DMS79 (cell line): ENCODE results near the gene PF4V1.

Experiments used
- DNase-seq: peaks from one replicate; lab custom pipeline; 2025; lab: John Stamatoyannopoulos, UW

Gene PF4V1

GRCh38 chr4:73853246-73853704 is at the start of gene PF4V1:
TSS of gene PF4V1 (plus strand) at chr4:73853296. CDS start at chr4:73853363, 67 bp downstream.
- DNase-seq: no peak

DNA sequence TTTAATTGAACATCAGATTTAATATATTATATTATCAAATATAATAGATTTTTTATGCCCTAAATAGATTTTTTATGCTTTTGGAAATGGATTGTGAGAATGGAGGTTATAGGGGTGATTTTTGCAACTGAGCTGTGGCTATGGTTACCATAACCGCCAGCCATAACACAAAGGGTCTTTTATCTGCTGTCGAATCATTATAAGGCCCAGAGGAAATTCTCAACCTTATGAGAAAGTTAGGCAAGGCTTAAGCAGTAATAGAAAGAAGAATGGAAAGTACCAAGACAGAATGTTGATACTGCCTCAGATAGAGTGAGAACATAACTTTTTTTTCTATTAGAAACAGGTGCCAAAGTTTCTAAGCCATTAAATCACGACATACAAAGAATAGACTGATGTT is 42.9 kb upstream of the PF4V1 start:
- DNase-seq: no peak

GRCh38 chr4:73811841-73812240 is 41.3 kb upstream of the PF4V1 start:
- no peak for DNase-seq

GRCh38 chr4:73814679-73815078 is 38.4 kb upstream of the PF4V1 start:
- DNase-seq: no peak

- DNase-seq: no peak
These were observed 38.0 kb upstream of the PF4V1 start for GRCh38 chr4:73815145-73815544.

- DNase-seq: no peak
These were observed 36.3 kb upstream of the PF4V1 start for GRCh38 chr4:73816814-73817213.

GRCh38 chr4:73817341-73817740 is 35.8 kb upstream of the PF4V1 start:
- DNase-seq: no peak

DNA sequence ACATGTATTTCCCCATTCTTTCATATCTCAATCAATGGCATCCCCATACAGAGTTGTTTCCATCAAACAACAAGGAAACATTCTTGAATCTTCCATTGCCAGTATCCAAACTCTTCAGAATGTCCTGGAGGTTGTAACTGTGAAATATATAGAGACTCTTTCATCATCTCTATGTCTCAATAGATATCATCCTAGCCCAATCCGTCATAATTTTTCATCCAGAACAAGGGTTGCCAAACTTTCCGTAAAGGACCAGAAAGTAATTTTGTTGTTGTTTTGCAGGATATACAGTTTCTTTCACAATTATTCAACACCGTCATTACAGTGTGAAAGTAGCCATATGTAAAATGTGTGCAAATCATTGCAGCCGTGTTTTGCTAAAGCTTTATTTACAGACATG is 31.8 kb upstream of the PF4V1 start:
- no peak for DNase-seq

- no peak for DNase-seq
These were observed 30.7 kb upstream of the PF4V1 start for GRCh38 chr4:73822389-73822788.

DNA sequence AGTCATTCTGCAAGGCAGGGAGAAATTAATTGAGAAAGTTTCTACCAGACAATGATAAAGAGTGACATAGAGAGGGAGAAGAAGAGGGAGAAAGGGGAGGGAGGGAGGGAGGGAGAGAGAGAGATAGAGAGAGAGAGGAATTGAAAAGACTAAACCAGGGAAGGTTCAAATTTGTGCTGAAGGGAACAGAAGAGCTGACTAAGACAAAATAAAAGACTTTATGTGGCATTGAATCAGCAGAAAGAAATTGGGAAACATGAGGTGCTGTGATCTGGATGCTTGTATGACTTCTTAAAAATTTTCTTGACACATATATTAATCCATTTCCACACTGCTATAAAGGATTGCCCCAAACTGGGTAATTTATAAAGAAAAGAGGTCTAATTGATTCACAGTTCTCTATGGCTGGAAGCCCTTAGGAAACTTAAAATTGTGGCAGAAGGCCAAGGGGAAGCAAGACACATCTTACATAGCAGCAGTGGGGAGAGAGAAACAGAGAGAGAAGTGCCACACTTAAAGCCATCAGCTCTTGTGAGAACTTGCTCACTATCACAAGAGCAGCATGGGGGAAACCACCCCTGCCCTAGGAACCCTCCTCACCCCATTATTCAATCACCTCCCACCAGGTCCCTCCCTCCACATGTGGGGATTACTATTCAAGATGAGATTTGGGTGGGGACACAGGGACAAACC is 30.1 kb upstream of the PF4V1 start:
- no peak for DNase-seq

GRCh38 chr4:73823760-73824159 is 29.3 kb upstream of the PF4V1 start:
- DNase-seq: no peak

DNA sequence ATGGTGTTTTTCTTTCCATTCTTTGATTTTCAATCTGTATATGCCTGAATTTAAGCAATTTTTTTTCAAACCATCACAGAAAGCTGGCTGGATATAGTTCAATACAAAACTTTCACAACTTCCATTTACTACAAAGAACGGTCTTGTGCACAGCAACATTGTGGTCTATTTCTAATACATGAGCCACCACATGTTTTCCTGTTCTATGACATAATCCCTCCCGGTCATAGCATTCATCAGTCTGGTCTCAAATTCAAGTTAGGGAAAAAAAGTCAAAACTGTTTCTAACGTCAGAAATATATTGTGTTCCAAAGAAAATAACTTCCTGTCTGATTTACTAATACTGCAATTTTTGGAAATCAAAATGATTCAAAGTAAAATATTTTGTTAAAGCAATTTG is 24.1 kb upstream of the PF4V1 start:
- DNase-seq: no peak

- DNase-seq: no peak
These were observed 21.5 kb upstream of the PF4V1 start for GRCh38 chr4:73831569-73831968.

GRCh38 chr4:73832651-73833237 is 20.4 kb upstream of the PF4V1 start:
- DNase-seq: no peak

- DNase-seq: no peak
These were observed 16.5 kb upstream of the PF4V1 start, which contains the start of gene CXCL6 for GRCh38 chr4:73836373-73837279. TSS of gene CXCL6 (plus strand) at chr4:73836678. CDS start at chr4:73836751, 73 bp downstream.

DNA sequence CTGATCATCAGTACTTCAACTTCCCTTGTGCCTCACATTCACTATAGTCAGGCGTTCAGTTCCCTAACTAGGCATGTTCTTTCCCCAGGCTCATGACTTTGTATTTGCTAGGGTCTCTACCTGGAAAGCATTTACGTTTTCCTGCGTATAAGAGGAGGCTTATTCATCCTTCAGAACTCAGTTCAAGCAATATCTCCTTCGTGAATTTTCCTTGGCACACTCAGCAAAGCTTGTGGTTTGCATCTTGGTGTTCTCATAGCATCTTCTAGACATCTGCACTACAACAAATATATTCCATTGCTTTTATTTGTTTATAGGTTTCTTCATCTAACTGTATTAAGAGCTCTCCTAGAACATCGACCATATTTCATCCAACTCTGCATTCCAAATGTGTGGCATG is 14.0 kb upstream of the PF4V1 start:
- DNase-seq: no peak

- DNase-seq: no peak
These were observed 13.4 kb upstream of the PF4V1 start for GRCh38 chr4:73839715-73840114.

DNA sequence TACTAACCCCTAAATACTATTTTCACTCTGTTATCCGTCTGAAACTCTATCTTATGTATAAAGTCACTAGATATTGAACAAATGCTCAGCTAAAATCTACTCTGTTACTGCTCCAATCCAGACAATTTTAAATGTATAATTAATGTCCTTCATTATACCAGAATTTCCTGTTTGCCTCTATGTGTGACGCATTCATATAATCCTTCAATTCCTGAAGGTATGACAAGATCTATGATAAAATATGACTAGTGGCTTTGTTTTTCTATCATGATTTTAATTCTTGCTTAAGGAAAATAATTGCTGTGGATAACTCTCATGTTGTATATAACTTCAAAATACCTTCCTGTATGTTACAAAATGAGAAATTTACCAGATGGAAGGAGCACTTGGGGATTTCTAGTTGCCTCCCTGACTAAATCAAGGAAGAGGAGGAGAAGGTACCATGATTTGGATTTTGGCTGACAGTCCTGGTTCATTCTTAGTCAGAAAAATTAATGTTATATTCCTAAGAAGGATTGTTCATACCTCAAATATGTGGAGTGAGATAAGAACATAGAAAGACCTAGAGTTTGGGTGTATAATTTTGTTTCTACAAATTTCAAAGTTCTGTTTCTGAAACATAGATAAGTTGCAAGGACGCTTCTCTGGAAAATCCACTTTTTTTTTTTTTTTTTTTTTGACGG is 11.7 kb upstream of the PF4V1 start:
- DNase-seq: no peak

- no peak for DNase-seq
These were observed 10.4 kb upstream of the PF4V1 start for GRCh38 chr4:73842696-73843095.

- no peak for DNase-seq
These were observed 9.7 kb upstream of the PF4V1 start for GRCh38 chr4:73843369-73843768.

DNA sequence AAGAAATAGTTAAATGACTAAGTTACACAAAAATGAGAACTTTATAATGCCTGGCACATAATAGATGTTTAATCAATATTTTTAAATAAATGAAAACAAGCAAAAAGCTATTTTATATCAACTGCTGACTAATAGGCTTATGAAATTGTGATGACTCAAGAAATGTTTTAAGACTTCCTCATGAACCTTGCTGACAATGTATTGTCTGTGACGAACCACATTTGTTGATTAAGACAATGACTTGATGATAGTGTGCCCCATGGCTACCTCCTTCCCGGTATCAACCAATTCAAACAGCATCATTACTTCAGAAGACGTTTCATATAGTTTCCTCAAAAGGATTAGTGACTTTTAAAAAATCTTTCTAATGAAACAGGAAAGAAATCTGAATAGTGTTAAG is 8.8 kb upstream of the PF4V1 start:
- no peak for DNase-seq

DNA sequence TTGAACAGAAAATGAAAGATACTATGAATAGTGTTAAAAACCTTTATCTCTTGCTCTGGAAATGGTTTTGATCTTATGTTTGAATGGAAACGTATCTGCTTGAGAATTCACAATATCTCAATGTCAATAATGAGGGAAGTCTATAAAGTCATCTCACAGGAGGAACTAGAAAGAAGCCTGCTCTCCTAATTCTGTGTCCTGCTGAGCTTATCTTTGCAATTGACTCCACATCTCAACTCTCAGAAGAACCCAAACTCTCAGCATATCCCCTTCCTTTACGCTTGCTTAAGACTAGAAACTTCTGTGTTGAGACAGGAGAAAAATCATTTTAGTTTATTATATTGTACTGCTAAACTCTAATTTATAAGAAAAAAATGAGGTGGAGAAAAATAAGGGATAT is 8.3 kb upstream of the PF4V1 start:
- DNase-seq: no peak
